GM19397 (cell line): ENCODE results near the gene SLC39A3.

ENCODE experiments used
- ATAC-seq: cut with Tn5 transposase; IDR thresholded peaks from one replicate; pipeline ENCODE4 v1.9.1; 2021; ENCODE audit warnings: mild to moderate bottlenecking, moderate library complexity; ENCODE audit not compliant: unreplicated experiment

Gene SLC39A3

DNA sequence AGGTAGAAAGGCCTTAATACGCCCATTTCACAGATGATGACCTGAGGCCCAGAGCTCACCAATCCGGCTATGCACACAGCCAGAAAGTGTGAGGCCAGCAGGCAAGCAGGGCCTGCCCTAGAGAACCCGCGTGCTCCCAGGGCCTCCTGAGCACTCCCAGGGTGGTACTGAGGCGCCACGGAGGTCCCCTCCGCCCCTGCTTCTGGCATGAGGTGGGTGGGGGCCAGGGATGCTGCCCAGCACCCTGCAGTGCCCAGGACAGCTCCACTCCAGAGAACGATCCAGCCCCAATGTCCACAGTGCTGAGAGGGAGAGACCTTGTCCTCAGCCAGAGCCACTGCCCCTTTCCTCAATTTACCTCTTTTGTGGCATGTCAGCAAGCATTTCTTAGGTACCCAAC lies 29.4 kb upstream of the SLC39A3 start:
- no peak for ATAC-seq

DNA sequence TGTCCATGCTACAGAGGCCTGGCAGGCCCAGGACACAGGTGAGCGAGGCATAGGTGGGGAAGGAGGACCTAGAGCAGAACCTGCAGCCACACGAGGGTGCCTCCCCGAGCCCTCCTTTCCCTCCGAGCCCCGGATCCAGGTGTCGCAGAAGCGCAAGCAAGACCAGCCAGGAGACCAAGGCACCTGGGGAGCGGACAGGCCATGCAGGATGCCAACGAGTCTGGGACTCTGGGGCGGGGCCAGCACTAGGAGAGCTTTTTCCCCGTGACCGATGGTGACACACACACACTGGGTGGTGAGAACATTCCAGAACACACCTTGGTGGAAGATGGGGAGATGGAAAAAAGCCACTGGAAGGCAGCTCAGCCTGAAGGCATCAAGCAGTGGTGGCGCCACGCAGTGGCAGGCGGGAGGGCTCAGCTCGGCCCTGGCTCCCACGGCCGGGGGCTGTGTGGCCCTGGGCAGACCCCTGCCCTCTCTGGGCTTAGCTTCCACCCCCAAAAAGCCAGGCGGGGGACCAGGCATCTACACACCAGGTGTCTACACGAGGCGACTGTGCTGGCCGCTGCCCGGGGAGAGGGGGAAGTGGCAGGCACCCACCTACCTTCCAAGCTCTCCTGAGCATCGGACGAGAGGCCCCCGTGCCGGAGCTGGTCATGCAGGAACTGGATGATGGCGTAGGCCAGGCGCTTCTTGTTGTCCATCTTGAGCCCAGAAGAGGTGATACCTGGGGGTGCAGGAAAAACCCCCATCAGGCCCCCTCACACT lies 28.7 kb upstream of the SLC39A3 start:
- no peak for ATAC-seq

DNA sequence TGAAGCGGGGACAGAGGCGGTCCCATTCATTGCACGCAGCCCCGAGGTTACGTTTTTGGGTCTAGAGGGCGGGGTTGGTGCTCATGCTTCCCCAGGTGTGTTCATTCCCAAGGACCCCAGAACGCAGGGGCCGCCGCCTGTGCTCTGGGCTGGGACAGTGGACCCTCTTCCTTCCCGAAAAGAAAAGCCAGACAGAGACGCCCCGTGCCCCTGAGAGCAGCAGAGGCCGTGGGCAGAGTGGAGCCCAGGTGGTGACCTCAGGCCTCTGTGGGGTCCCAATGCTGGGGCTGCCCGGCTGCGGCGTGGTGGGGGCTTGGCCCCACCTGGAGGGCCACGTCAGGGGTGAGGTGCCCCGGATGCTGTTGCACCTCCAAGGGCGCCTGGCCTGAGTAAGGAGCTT lies 27.9 kb upstream of the SLC39A3 start:
- no peak for ATAC-seq

DNA sequence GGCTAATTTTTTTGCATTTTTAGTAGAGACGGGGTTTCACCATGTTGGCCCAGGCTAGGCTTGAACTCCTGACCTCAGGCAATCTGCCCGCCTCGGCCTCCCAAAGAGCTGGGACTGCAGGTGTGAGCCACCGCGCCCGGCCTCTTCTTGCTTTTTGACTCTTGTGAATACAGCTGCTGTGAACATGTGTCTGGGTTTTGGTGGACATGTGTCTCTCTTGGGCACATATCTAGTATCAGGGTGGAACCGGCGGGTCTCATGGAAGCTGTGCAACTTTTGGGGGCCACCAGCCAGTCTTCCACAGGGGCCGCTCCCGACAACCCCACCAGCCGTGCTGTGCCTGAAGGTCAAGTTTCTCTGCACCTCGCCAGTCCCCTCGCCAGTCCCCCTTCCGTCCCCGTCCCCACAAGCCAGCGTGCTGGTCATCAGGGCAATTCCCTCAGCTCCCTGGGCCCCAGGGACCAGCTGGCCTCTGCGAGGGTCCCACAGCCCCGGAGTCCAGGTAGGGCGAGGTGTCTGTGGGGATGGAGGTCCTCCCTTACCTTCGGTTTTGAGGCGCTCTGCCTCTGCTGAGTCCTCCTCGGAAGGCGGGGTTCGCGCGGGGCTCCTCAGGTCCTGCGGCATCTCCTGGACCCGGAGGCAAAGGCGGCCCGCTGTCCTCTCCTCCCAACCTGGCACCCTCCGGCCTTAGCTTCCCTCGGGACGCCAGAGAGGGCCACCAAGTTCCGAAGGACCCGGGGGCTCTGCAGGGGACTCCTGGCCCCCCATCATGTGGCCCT lies 27.0 kb upstream of the SLC39A3 start:
- ATAC-seq: no peak

DNA sequence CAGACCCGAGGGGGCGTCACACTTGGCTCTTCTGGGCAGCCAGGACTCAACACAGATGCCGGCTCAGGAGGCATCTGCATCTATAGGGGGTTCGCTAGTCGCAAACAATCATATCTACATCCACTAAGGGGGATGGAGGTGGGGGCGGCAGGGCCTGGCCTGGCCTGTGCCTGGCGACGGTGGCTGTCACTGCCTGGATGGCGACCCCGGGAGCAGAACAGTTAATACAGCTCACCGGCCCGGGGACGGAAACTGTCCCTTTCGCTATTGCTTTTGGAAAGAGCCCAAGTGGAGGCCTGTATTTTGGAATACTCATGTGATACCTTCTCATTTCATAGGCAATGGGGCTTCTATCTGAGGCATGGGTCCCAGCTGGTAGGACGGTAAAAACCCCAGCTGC lies 25.6 kb upstream of the SLC39A3 start:
- ATAC-seq: no peak

DNA sequence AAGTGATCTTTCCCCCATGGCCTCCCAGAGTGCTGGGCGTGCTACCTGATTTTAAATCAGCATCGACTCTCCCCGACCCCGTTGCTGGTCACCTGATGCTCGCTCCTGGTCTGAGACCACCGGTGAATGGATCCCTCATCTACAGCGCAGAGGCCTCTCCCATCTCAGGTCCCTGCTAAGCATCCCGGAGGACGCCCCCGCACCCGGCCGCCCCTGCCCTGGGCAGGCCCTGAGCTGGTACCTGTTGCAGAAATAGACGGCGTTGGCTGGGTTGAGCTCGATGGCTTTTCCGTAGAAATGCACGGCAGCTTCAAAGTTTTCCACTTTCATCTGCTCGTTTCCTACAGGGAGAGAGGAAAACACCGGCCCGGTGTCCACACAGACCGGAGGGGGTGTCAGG lies 25.1 kb upstream of the SLC39A3 start:
- no peak for ATAC-seq

DNA sequence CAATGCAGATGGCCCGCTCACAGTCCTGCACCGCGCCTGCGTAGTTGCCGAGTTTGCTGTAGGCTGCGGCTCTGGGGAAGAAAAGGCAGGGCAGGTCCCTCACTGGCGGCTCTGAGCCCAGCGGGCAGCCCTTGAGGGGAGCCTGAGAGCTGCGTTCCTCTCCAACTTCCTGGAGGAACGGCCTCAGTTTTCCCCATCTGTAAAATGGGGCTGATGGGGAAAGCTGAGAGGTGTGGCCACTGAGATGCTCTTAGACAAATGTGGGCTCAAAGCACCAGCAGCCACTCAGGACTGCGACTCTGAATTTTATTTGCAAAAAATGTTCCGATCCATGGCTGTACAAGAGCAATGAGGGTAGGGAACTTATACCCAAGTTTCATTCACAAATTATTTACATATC lies 23.9 kb upstream of the SLC39A3 start:
- no peak for ATAC-seq

DNA sequence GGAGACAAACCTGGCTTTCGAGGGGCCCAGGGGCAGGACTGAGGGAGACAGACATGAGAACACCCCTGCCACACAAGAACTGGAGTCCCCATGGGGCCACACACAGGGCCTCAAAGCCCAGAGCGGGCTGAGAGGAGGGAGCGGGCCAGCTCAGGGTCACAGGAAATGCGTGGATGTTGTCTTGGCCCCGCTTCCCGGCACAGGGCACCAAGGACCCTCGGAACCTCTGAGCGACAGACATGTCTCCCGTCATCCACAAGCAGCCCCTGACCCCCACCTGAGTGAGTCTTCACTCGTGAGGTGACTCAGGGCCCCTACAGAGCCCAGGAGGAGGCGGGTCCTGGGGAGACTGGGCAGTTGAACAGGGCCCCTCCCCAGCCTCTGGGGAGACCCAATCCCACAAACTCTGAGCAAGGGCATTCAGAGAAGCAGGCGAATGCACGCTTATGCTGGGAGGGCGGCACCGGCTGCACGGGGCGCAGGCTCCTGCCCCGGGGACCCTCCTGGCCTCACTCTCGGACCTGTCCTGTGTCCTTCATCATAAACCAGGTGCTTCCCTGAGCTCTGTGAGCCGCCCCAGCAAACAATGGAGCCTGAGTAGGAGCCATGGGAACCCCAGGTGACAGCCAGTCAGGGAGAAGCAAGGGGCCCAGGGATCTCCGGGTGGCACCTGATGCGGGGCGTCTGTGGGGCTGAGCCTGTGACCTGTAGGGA lies 23.1 kb upstream of the SLC39A3 start:
- no peak for ATAC-seq

DNA sequence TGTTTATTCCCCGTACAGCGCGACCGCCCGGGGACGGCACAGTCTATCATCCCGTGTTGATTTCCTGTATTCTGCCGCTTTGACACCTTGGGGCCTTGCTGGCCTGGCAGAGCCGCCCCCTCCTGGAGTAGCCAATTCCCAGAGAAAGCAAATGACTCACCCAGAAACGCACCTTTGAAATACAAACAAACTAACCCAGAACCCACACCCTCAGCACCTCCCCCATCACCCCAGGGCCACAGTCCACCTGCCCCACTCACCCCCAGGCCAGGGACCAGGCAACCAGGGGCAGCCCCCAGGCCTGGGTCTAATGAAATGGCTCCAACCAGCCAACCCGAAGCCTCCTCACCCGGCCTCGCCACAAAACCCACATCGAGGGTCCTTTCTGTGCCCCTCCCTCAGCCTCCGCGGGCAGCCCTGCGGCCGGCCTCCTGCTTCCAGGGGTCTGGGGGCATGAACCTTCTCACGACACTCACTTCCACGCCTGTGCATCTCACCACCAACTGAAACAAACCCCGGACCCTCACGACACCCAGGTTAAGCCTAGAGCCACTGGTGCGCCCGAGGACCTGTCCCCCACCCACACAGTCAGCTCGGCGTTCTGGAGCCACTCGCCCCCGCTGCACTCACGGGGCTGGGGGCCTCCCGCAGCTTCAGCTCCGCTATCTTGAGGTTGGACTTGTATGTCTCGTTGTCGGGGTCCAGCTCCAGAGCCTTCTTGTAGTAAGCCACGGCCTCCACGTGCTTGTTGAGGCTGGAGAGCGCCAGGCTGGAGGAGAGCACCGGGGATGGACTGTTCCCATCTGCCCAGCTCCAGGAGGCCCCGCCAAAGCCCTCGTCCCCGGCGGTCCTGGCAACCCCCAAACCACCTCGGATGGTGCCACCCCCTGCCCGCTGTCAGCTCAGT lies 22.3 kb upstream of the SLC39A3 start:
- no peak for ATAC-seq

DNA sequence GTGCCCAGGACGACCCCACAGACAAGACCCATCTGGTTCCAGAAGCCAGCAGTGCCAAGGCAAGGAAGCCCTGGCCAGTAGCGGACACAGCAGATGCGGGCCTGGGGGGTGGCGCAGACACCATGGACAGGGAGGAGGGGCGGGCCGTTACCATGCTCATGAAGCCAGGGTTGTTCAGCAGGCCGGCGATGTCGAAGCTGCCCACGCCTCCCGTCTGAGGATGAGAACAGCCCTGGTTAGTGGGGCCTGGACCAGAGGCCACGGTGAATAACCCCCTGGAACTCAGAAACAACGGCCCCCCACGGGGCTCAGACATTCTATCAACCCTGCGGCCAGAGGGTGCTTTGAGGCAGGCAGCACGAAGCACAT lies 21.5 kb upstream of the SLC39A3 start:
- ATAC-seq: no peak

DNA sequence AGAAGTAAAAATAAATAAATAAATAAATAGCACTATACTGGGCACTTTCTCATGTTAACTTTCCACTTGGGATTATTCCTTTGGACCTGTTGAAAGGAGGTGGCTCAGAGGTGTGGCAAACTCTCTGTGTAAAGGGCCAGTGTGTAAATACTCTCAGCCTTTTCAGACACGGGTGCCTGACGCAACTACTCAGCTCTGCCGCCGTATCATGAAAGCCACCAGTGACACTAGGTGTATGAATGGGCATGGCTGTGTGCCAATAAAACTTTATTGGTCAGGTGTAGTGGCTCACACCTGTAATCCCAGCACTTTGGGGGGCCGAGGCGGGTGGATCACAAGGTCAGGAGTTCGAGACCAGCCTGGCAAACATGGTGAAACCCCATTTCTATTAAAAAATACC lies 20.1 kb upstream of the SLC39A3 start:
- no peak for ATAC-seq

DNA sequence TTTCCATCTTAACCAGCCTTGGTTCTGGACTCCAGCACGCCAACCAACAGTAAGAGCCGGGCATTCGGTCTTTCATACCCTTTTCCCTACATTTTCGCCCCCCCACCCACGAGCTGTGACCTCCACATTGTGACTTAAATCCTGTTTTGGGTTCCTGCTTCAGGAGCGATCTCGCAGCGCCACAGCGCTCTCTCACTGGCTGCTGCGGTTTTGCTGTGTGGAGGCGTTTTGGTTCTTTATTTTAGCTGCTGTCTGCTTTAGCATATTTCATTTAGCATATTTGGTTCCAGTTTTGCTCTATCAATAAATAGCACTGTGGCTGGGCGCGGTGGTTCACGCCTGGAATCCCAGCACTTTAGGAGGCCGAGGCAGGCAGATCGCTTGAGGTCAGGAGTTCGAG lies 19.5 kb upstream of the SLC39A3 start:
- ATAC-seq: no peak

DNA sequence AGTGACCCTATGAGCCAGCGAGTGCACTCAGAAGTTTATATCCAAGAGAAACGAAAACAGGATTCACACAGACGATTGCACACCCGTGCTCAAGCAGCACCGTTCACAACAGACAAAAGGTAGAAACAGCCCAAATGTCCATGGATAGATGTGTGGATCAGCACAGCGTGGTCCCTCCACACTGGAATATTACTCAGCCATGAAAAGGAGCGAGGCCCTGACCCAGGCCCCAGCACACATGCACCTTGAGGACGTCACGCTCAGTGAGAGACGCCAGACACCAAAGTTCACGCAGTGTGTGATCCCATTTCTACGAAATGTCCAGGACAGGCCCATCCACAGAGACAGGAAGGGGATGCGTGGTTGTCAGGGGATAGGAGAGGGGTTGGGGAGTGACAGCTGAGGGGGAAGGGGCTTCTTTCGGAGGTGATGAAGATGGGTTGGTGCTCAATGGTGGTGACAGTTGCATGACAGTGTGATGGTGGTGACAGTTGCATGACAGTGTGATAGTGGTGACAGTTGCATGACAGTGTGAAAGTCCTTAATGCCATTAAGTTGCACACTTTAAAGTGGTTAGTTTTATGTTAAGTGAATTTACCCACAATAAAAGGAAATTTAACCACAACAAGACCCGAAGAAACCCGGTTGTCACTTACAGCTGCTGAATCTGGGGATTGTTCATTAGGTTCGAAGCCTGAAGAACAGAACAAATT lies 18.9 kb upstream of the SLC39A3 start:
- no peak for ATAC-seq

DNA sequence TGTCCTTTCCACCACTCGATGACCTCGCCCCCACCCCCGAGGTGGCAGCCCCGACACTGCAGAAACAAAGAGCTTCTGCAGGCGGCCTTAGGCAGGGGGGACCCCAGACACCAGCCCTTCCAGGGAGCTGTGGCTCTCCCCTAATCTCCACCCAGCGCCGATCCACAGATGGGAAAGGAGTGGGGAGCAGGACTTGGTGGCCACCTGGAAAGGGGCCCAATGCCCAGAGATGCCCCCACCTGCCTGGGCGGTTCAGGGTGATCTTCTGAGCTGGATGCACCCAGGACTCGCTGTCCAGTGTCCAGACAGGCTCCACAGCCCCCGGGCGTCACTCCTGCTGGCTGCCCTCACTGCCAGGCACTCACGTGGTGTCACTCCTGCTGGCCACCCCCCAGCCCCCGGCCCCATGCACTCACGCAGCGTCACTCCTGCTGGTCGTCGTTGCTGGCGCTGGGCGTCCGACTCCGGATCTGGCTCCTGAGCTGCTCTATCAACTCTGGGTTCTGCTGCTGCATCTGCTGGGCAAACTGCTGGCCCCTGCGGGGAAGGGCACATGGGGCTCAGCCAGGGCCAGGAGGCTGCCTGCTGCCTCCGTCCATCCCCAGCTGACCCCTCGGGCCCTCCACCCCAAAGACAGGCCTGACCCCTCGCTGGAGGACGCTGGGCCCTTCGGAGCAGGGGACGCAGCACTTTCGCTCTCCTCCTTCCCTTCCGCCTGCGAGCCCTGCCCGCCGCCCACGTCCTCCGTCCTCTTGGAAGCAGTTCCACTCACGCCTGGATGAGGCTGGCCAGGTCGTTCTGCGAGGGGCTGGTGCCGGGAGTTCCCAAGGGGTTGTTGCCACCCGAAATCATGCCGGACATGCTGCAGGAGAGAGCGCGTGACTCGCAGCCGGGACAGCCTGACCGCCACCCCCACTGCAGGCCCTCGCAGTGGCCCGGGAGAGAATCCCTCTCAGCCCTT lies 17.4 kb upstream of the SLC39A3 start:
- no peak for ATAC-seq

DNA sequence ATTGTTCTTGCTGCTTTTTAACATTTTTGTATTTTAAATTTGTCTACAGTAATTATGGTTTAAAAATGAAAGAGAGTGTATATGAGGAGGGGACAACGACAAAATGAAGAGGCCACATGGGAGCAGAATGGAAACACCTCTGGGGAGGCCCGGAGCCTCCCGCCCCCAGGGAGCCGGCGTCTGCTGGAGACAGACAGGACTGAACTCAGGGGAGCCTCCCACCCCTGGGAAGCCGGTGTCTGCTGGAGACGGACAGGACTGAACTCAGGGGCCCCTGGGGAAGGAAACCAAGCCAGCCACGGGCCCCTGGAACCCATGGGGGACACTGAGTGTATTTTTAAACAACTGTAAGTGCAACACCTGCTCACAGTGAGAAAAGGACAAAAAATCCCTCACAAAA lies 16.7 kb upstream of the SLC39A3 start:
- ATAC-seq: no peak

DNA sequence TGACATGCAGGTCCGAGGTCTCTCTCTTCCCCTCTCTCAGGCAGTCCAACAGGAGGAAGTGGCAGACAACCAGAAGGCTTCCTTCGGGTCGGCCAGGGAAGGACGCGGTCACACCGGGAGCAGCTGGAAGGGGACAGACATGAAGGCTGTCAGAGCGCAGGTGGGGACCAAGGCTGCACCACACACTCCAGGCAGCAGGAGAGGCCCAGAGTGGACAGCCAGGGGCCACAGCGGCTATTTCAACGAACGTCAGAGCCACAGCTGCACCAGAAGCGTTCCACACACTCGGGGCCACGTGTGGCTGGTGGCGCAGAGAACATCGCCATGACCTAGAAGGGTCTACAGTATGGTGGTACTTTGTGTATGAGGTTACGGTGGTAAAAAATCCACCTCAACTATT lies 16.0 kb upstream of the SLC39A3 start:
- ATAC-seq: no peak

DNA sequence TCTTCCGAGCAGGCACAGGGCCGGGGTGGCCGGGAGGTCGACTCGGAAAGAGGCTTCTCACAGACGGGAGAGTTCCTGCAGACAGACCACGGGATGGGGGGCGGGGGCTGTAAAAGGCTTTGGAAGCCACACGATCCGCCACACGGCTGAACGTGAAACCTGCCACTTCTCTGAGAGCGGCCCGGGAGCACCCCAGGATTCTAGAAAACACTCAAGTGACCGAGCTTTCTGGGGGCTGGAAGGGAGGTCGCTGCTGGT lies 15.6 kb upstream of the SLC39A3 start:
- ATAC-seq: no peak

DNA sequence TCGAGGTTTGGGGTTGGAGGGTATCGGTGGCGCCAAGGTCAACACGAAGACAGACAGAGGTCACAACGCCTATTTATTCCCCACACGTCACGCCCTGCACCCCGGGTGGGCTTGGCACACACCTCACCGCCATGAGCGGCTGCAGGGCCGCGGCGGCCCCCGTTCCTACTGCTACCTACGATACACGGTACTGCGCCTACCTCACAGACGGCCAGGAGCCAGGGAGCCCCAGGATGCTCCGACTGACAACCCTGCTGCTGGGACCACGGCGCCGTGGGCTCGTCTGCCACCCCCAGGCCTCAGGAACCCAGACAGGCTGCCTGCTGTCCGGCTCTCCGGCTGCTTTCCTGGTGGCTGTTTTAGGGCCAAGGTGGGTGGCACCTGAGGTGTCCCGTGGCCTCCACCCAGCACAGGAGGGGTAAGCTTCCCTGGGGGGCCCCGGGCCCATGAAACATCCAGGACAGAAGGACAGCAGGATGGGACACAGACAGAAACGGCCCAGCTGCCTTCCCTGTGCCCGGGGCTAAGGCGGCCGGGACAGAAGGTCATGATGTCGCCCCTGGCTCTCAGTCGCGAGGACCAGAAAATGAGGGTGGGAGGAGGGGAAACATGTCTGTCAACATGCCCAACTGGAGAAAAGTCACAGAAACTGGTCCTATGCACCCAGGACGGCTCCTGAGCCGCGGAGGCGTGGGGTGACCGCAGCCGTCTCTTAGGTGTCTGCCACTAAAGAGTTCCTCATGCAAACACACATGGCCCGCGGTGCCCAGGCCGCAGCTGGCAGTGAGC lies 15.0 kb upstream of the SLC39A3 start:
- ATAC-seq: no peak

DNA sequence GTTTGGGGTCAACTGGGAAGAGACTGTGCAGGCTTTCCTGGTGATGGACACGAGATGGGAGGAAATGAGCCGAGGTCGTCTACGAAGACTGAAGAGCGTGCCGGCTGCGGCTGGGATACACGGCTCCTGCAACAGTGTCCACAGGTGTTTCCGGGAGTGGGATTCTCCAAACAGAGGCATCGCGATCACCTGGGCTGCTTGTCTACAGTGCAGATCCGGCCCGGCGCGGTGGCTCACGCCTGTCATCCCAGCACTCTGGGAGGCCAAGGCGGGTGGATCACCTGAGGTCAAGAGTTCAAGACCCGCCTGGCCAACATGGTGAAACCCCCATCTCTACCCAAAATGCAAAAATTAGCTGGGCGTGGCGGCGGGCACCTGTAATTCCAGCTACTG lies 11.6 kb upstream of the SLC39A3 start:
- ATAC-seq: no peak
